ENCODE data around the gene AATF. TPM values are rescaled to one million over a fixed set of nuclear protein-coding genes. Genes with fewer than 3 reads are reported as not detected.

The AATF gene
- total RNA-seq, 1 donor from 2014 or later, result 28.9 TPM

- H3K9ac ChIP-seq, result no peak overlapping the region
- no peak overlapping the region for H3K27ac Mint-ChIP-seq
- H3K4me3 Mint-ChIP-seq, result no peak overlapping the region
- H3K27ac ChIP-seq, result no peak overlapping the region
- H3K4me1 Mint-ChIP-seq, result peaks cover 3% of the 10 kb centered on the region
- H3K4me2 ChIP-seq, result no peak overlapping the region
- no peak for TF ChIP-seq CTCF (IDR thresholded peaks at IDR 0.05)
- TF ChIP-seq EZH2 (IDR thresholded peaks at IDR 0.05), result no peak
- no peak for TF ChIP-seq EZH2phosphoT487 (IDR thresholded peaks at IDR 0.05)
- H3K27me3 ChIP-seq, result no peaks in the 10 kb centered on the region
- no peak overlapping the region for H2AFZ ChIP-seq (replicated peaks)
- H3K4me3 ChIP-seq, result no peak overlapping the region
- DNase-seq (ENCODE audit: low spot score), result no peak
- no peaks in the 10 kb centered on the region for H3K9me3 ChIP-seq (ENCODE audit: low read depth)
- no peaks in the 10 kb centered on the region for H3K9me3 Mint-ChIP-seq
- H3K27me3 Mint-ChIP-seq (ENCODE audit: insufficient read depth, low read depth), result peaks cover 20% of the 10 kb centered on the region
- H3K36me3 ChIP-seq, result no peaks in the 10 kb centered on the region
- no peaks in the 10 kb centered on the region for H3F3A ChIP-seq (ENCODE audit: low read depth)
- H3K36me3 Mint-ChIP-seq, result no peaks in the 10 kb centered on the region
- no peaks in the 10 kb centered on the region for H3K79me2 ChIP-seq (ENCODE audit: low read depth)
- H3K4me1 ChIP-seq, result no peaks in the 10 kb centered on the region
- H4K20me1 ChIP-seq (ENCODE audit: low read depth), result no peaks in the 10 kb centered on the region
These were observed 37.8 kb upstream of the AATF start for GRCh38 chr17:36911001-36911400.

- H3K4me3 Mint-ChIP-seq, result no peak overlapping the region
- H3K4me1 ChIP-seq, result peaks cover 8% of the 10 kb centered on the region
- H3K4me3 ChIP-seq, result no peak overlapping the region
- H3K9me3 Mint-ChIP-seq, result no peaks in the 10 kb centered on the region
- no peaks in the 10 kb centered on the region for H3K9me3 ChIP-seq (ENCODE audit: low read depth)
- no peak overlapping the region for H3K9ac ChIP-seq
- TF ChIP-seq CTCF (IDR thresholded peaks at IDR 0.05) (no peak), EZH2 (IDR thresholded peaks at IDR 0.05) (no peak), EZH2phosphoT487 (IDR thresholded peaks at IDR 0.05) (no peak)
- H2AFZ ChIP-seq (replicated peaks), result no peak overlapping the region
- no peaks in the 10 kb centered on the region for H3K36me3 ChIP-seq
- peaks cover 8% of the 10 kb centered on the region for H3K4me1 Mint-ChIP-seq
- no peak overlapping the region for H3K4me2 ChIP-seq
- no peaks in the 10 kb centered on the region for H3K79me2 ChIP-seq (ENCODE audit: low read depth)
- no peak overlapping the region for H3K27ac Mint-ChIP-seq
- no peaks in the 10 kb centered on the region for H3K27me3 ChIP-seq
- no peaks in the 10 kb centered on the region for H4K20me1 ChIP-seq (ENCODE audit: low read depth)
- no peak overlapping the region for H3K27ac ChIP-seq
- H3F3A ChIP-seq (ENCODE audit: low read depth), result no peaks in the 10 kb centered on the region
- DNase-seq (ENCODE audit: low spot score), result no peak
- H3K27me3 Mint-ChIP-seq (ENCODE audit: insufficient read depth, low read depth), result peaks cover 18% of the 10 kb centered on the region
- H3K36me3 Mint-ChIP-seq, result no peaks in the 10 kb centered on the region
These were observed 35.6 kb upstream of the AATF start for GRCh38 chr17:36913132-36913531.

GRCh38 chr17:36918211-36918691 is 30.5 kb upstream of the AATF start:
- Histone ChIP-seq H2AFZ (replicated peaks) (peak overlapping the region; percentile 61), H3K9ac (no peak overlapping the region), H3K9me3 (ENCODE audit: low read depth) (no peaks in the 10 kb centered on the region), H3K4me1 (peaks cover 45% of the 10 kb centered on the region), H3K27me3 (peaks cover 17% of the 10 kb centered on the region), H3K4me2 (peak overlapping the region; percentile 29), H3K4me3 (no peak overlapping the region), H4K20me1 (ENCODE audit: low read depth) (peaks cover 4% of the 10 kb centered on the region), H3K27ac (no peak overlapping the region), H3K36me3 (no peaks in the 10 kb centered on the region), H3F3A (ENCODE audit: low read depth) (peaks cover 34% of the 10 kb centered on the region), H3K79me2 (ENCODE audit: low read depth) (no peaks in the 10 kb centered on the region)
- no peaks in the 10 kb centered on the region for H3K36me3 Mint-ChIP-seq
- H3K9me3 Mint-ChIP-seq, result no peaks in the 10 kb centered on the region
- no peak overlapping the region for H3K4me3 Mint-ChIP-seq
- TF ChIP-seq EZH2phosphoT487 (IDR thresholded peaks at IDR 0.05) (no peak), EZH2 (IDR thresholded peaks at IDR 0.05) (no peak), CTCF (IDR thresholded peaks at IDR 0.05) (no peak)
- H3K4me1 Mint-ChIP-seq, result peaks cover 42% of the 10 kb centered on the region
- peak; percentile 57 for DNase-seq (ENCODE audit: low spot score)
- no peak overlapping the region for H3K27ac Mint-ChIP-seq
- H3K27me3 Mint-ChIP-seq (ENCODE audit: insufficient read depth, low read depth), result peaks cover 15% of the 10 kb centered on the region
